Measurements from ENCODE around the gene MN1.

The MN1 gene

GRCh38 chr22:27783436-27784119, 18.0 kb downstream of the MN1 start:
- DNase-seq (ENCODE audit: low read depth): no peak
- H3K4me3 ChIP-seq (ENCODE audit: low read length): no peak overlapping the region
- no peak for TF ChIP-seq CTCF (conservative IDR thresholded peaks at IDR 0.05; ENCODE audit: low read length)

GRCh38 chr22:27782088-27782487, 19.5 kb downstream of the MN1 start:
- DNase-seq (ENCODE audit: low read depth): no peak
- TF ChIP-seq CTCF (conservative IDR thresholded peaks at IDR 0.05; ENCODE audit: low read length): no peak
- H3K4me3 ChIP-seq (ENCODE audit: low read length): no peak overlapping the region

DNA sequence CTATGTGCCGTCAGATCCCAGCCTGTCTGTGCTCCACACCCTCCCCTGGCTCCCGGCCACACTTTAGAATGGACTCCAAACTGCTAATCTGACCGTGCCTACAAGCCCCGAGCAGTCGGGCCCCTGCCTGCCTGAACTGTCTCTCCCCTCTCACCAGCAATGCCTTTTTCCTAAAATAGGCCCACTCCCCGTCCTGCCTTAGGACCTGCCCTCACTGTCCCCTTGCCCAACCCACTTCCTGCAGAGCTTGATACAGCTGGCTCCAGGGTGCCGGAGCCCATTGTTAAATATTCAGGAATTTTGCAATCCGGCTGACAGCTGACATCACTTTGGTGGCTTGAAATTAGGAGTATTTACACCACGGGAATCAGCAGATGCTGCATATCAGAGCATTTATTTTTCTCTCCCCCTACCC, 21.4 kb downstream of the MN1 start:
- no peak for TF ChIP-seq CTCF (conservative IDR thresholded peaks at IDR 0.05; ENCODE audit: low read length)
- DNase-seq (ENCODE audit: low read depth): peak; percentile 74
- no peak overlapping the region for H3K4me3 ChIP-seq (ENCODE audit: low read length)

GRCh38 chr22:27779643-27780042, 21.9 kb downstream of the MN1 start:
- DNase-seq (ENCODE audit: low read depth): no peak
- no peak for TF ChIP-seq CTCF (conservative IDR thresholded peaks at IDR 0.05; ENCODE audit: low read length)
- H3K4me3 ChIP-seq (ENCODE audit: low read length): no peak overlapping the region

GRCh38 chr22:27778294-27779090, 23.1 kb downstream of the MN1 start:
- peak; percentile 46 for DNase-seq (ENCODE audit: low read depth)
- no peak for TF ChIP-seq CTCF (conservative IDR thresholded peaks at IDR 0.05; ENCODE audit: low read length)
- peak overlapping the region; percentile 42 for H3K4me3 ChIP-seq (ENCODE audit: low read length)

DNA sequence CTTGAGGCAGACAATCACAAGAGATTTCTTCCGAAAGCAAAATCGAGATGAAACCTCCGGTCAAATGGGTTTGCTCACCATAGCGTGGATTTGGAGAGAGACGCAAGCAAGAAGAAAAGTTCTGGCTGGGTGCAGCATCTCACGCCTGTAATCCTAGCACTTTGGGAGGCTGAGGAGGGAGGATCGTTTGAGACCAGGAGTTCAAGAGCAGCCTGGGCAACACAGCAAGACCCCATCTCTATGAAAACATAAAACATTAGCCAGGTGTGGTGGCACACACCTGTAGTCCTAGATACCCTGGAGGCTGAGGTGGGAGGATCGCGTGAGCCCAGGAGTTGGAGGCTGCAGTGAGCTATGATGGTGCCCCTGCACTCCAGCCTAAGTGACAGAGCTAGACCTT, 24.4 kb downstream of the MN1 start:
- TF ChIP-seq CTCF (conservative IDR thresholded peaks at IDR 0.05; ENCODE audit: low read length): no peak
- H3K4me3 ChIP-seq (ENCODE audit: low read length): no peak overlapping the region
- DNase-seq (ENCODE audit: low read depth): no peak

GRCh38 chr22:27776650-27776958, 25.0 kb downstream of the MN1 start:
- DNase-seq (ENCODE audit: low read depth): peak; percentile 84
- no peak for TF ChIP-seq CTCF (conservative IDR thresholded peaks at IDR 0.05; ENCODE audit: low read length)
- H3K4me3 ChIP-seq (ENCODE audit: low read length): peak overlapping the region; percentile 20
